ENCODE data around the gene C6orf52.

Gene C6orf52

DNA sequence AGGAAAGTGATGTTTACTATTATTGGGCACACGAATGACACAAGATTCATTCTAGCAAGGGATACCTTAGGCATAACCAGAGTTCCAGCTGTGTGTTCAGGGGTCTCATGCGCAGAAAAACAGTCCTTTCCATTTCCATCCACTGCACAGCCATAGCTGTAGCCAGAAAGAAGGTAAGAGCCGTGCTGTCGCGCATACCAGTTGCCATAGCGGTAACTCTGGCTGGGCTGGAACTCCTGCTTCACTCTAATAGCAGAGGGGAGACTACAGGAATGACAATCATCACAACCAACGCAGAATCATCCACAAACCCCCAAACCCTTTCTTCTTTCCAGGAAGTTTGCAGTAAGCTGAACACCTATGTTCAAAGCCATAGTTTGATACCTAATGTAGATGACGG, 7.5 kb downstream of the C6orf52 start:
- Histone ChIP-seq H3K9me2 (replicated peaks; ENCODE audit: insufficient read depth, low read length) (no peaks in the 10 kb centered on the region), H3K9me3 (replicated peaks; ENCODE audit: insufficient read depth, low read length) (no peaks in the 10 kb centered on the region), H3K27ac (ENCODE audit: low read length) (no peak overlapping the region), H4K20me1 (ENCODE audit: insufficient read depth, low read length) (no peaks in the 10 kb centered on the region), H3K36me3 (replicated peaks; ENCODE audit: insufficient read depth, low read length) (no peaks in the 10 kb centered on the region), H3K4me1 (ENCODE audit: low read length) (no peaks in the 10 kb centered on the region), H3K79me2 (ENCODE audit: low read length) (no peaks in the 10 kb centered on the region), H3K4me2 (ENCODE audit: low read depth, low read length) (no peak overlapping the region), H3K9ac (ENCODE audit: low read length) (no peak overlapping the region), H2AFZ (ENCODE audit: low read length) (no peak overlapping the region), H3F3A (ENCODE audit: insufficient read depth, low read length) (no peaks in the 10 kb centered on the region), H3K4me3 (ENCODE audit: low read length) (no peak overlapping the region), H3K27me3 (replicated peaks; ENCODE audit: insufficient read depth, low read length) (no peaks in the 10 kb centered on the region)
- DNase-seq, result no peak
- TF ChIP-seq EZH2phosphoT487 (IDR thresholded peaks at IDR 0.05; ENCODE audit: low read length) (no peak), EZH2 (optimal IDR thresholded peaks at IDR 0.05; ENCODE audit: low read depth, low read length) (no peak)
- TF ChIP-seq, protein P1, sequence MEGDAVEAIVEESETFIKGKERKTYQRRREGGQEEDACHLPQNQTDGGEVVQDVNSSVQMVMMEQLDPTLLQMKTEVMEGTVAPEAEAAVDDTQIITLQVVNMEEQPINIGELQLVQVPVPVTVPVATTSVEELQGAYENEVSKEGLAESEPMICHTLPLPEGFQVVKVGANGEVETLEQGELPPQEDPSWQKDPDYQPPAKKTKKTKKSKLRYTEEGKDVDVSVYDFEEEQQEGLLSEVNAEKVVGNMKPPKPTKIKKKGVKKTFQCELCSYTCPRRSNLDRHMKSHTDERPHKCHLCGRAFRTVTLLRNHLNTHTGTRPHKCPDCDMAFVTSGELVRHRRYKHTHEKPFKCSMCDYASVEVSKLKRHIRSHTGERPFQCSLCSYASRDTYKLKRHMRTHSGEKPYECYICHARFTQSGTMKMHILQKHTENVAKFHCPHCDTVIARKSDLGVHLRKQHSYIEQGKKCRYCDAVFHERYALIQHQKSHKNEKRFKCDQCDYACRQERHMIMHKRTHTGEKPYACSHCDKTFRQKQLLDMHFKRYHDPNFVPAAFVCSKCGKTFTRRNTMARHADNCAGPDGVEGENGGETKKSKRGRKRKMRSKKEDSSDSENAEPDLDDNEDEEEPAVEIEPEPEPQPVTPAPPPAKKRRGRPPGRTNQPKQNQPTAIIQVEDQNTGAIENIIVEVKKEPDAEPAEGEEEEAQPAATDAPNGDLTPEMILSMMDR (IDR thresholded peaks at IDR 0.05; ENCODE audit: low read length), result no peak

GRCh38 chr6:10685092-10685915, 9.1 kb downstream of the C6orf52 start:
- no peak overlapping the region for H3K9ac ChIP-seq (ENCODE audit: low read length)
- H4K20me1 ChIP-seq (ENCODE audit: insufficient read depth, low read length), result no peaks in the 10 kb centered on the region
- H3K4me3 ChIP-seq (ENCODE audit: low read length), result no peak overlapping the region
- H3F3A ChIP-seq (ENCODE audit: insufficient read depth, low read length), result no peaks in the 10 kb centered on the region
- no peaks in the 10 kb centered on the region for H3K4me1 ChIP-seq (ENCODE audit: low read length)
- no peak for DNase-seq
- H3K36me3 ChIP-seq (replicated peaks; ENCODE audit: insufficient read depth, low read length), result no peaks in the 10 kb centered on the region
- H3K9me2 ChIP-seq (replicated peaks; ENCODE audit: insufficient read depth, low read length), result no peaks in the 10 kb centered on the region
- no peak overlapping the region for H3K4me2 ChIP-seq (ENCODE audit: low read depth, low read length)
- no peak overlapping the region for H3K27ac ChIP-seq (ENCODE audit: low read length)
- H3K79me2 ChIP-seq (ENCODE audit: low read length), result no peaks in the 10 kb centered on the region
- H3K27me3 ChIP-seq (replicated peaks; ENCODE audit: insufficient read depth, low read length), result no peaks in the 10 kb centered on the region
- H2AFZ ChIP-seq (ENCODE audit: low read length), result no peak overlapping the region
- TF ChIP-seq EZH2phosphoT487 (IDR thresholded peaks at IDR 0.05; ENCODE audit: low read length) (no peak), EZH2 (optimal IDR thresholded peaks at IDR 0.05; ENCODE audit: low read depth, low read length) (no peak)
- TF ChIP-seq, protein P1 (IDR thresholded peaks at IDR 0.05; ENCODE audit: low read length), result no peak
- no peaks in the 10 kb centered on the region for H3K9me3 ChIP-seq (replicated peaks; ENCODE audit: insufficient read depth, low read length)

- Histone ChIP-seq H3K4me1 (ENCODE audit: low read length) (no peaks in the 10 kb centered on the region), H3K79me2 (ENCODE audit: low read length) (no peaks in the 10 kb centered on the region), H3K4me3 (ENCODE audit: low read length) (no peak overlapping the region), H3K27me3 (replicated peaks; ENCODE audit: insufficient read depth, low read length) (no peaks in the 10 kb centered on the region), H3F3A (ENCODE audit: insufficient read depth, low read length) (no peaks in the 10 kb centered on the region), H3K4me2 (ENCODE audit: low read depth, low read length) (no peak overlapping the region), H3K9me2 (replicated peaks; ENCODE audit: insufficient read depth, low read length) (no peaks in the 10 kb centered on the region), H3K9ac (ENCODE audit: low read length) (no peak overlapping the region), H3K27ac (ENCODE audit: low read length) (no peak overlapping the region), H4K20me1 (ENCODE audit: insufficient read depth, low read length) (no peaks in the 10 kb centered on the region), H3K9me3 (replicated peaks; ENCODE audit: insufficient read depth, low read length) (no peaks in the 10 kb centered on the region), H2AFZ (ENCODE audit: low read length) (no peak overlapping the region), H3K36me3 (replicated peaks; ENCODE audit: insufficient read depth, low read length) (no peaks in the 10 kb centered on the region)
- DNase-seq, result no peak
- TF ChIP-seq EZH2phosphoT487 (IDR thresholded peaks at IDR 0.05; ENCODE audit: low read length), result no peak
- TF ChIP-seq EZH2 (optimal IDR thresholded peaks at IDR 0.05; ENCODE audit: low read depth, low read length), result no peak
- TF ChIP-seq, protein P1 (IDR thresholded peaks at IDR 0.05; ENCODE audit: low read length), result no peak
Observed at GRCh38 chr6:10684618-10685017, 9.8 kb downstream of the C6orf52 start.

Data from MM.1S (cell line).